ENCODE results near the gene TFCP2L1.

- TF ChIP-seq CTCF (IDR thresholded peaks at IDR 0.05), result no peak
- no peak for TF ChIP-seq POLR2A (IDR thresholded peaks at IDR 0.05)
Observed at GRCh38 chr2:121244616-121245015, 40.4 kb downstream of the TFCP2L1 start.
